SU-DHL-6 (cell line): ENCODE results near the gene GRK3.

ENCODE experiments used
- H2AFZ ChIP-seq: fragments of 200-600 bp; sonication (generic); 2 replicates; pipeline ENCODE4 v1.6.1; 2014; ENCODE audit warnings: low read depth, mild to moderate bottlenecking, moderate library complexity, mixed read lengths, antibody characterized with exemption, low read length; ENCODE audit not compliant: severe bottlenecking
- H3F3A ChIP-seq: fragments of 200-600 bp; shearing (Covaris generic); 2 replicates; pipeline ENCODE4 v1.6.0; 2016; ENCODE audit warnings: antibody characterized with exemption, mild to moderate bottlenecking; ENCODE audit not compliant: insufficient read depth
- H3K27ac ChIP-seq: fragments of 200-600 bp; sonication (generic); 2 replicates; pipeline ENCODE4 v1.5.1; 2016; ENCODE audit warnings: low read depth, mild to moderate bottlenecking, low read length, moderate library complexity, mixed read lengths
- H3K27me3 ChIP-seq: fragments of 200-600 bp; sonication (generic), shearing (Covaris generic); 2 replicates; pipeline ENCODE4 v1.6.0; 2014; ENCODE audit warnings: mild to moderate bottlenecking, low read length
- H3K36me3 ChIP-seq: fragments of 200-600 bp; sonication (generic); 2 replicates; pipeline ENCODE4 v1.6.1; 2014; ENCODE audit warnings: mild to moderate bottlenecking, low read length, mixed read lengths
- H3K4me2 ChIP-seq: fragments of 300-600, 200-600 bp; shearing (Covaris generic), sonication (generic); 2 replicates; pipeline ENCODE4 v1.6.0; 2014; ENCODE audit warnings: low read length, low read depth, mild to moderate bottlenecking; ENCODE audit not compliant: poor library complexity, severe bottlenecking
- H3K4me3 ChIP-seq: fragments of 200-600 bp; sonication (generic); 2 replicates; pipeline ENCODE4 v1.5.1; 2014; ENCODE audit warnings: antibody characterized with exemption, low read length, mild to moderate bottlenecking, mixed read lengths; ENCODE audit not compliant: insufficient read depth, poor library complexity, severe bottlenecking
- H3K79me2 ChIP-seq: fragments of 200-600 bp; sonication (generic); 2 replicates; pipeline ENCODE4 v1.6.1; 2014; ENCODE audit warnings: mild to moderate bottlenecking, low read length, moderate library complexity; ENCODE audit not compliant: insufficient read depth
- H3K9ac ChIP-seq: fragments of 200-600 bp; sonication (generic); 2 replicates; pipeline ENCODE4 v1.7.0; 2014; ENCODE audit warnings: mild to moderate bottlenecking, low read length
- H3K9me2 ChIP-seq: fragments of 200-600 bp; sonication (generic); replicated peaks from 2 replicates; pipeline ENCODE4 v1.6.1; 2014; ENCODE audit warnings: low read length; ENCODE audit not compliant: insufficient read depth
- H3K9me3 ChIP-seq: fragments of 200-600 bp; sonication (generic); 2 replicates; pipeline ENCODE4 v1.6.1; 2014; ENCODE audit warnings: low read length, mixed read lengths; ENCODE audit not compliant: insufficient read depth
- H4K20me1 ChIP-seq: fragments of 200-600 bp; sonication (generic); 2 replicates; pipeline ENCODE4 v1.6.1; 2014; ENCODE audit warnings: low read depth, mild to moderate bottlenecking, antibody characterized with exemption, low read length, moderate library complexity, mixed read lengths
- EZH2phosphoT487 ChIP-seq: fragments of 200-600 bp; sonication (generic), shearing (Covaris generic); conservative IDR thresholded peaks from 2 replicates; pipeline ENCODE4 v1.6.1; 2018; ENCODE audit warnings: mild to moderate bottlenecking, antibody characterized with exemption, low read length, moderate library complexity, mixed read lengths
- TF ChIP-seq, protein P1 (sequence below): fragments of 200-600 bp; sonication (generic); IDR thresholded peaks from one replicate; pipeline ENCODE4 v1.5.1; 2017; ENCODE audit warnings: antibody characterized with exemption, mild to moderate bottlenecking, low read length, moderate library complexity; ENCODE audit not compliant: insufficient read depth, poor library complexity, severe bottlenecking

Gene GRK3

DNA sequence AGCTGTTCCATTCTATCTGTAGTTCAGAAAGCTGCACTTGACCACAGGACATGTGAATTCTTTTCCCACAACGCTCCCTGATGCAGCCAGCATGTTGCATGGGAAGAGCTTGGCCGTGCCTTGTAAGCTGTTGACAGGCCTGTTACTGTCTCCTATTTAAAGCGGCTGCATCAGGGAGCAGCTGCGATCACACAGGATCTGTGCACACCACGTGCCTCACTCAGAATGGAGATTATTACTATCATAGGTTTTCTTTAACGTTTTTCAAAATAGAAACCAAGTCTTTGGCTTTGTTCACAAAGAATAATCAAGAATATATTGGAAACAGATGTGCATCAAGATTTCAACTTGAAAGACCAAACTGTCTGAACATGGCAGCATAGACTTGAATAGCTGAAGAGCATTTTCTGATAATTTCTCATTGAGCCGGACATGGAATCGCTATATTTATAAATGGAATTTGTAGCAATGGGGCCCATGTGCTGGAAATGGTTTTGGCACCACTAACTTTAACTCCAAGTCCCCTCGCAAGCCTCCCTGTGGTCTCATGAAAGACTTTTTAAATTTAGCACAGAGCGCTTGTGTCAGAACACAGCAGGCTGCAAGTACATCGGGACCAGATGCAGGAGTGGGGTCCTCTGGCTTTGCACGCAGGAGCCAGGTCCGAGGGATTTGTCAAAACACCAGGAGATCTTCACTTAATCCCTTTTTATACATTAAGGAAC is 136.7 kb downstream of the GRK3 start:
- no peak overlapping the region for H3K4me3 ChIP-seq
- H3K79me2 ChIP-seq: no peaks in the 10 kb centered on the region
- H2AFZ ChIP-seq: no peak overlapping the region
- H3K9me2 ChIP-seq: no peaks in the 10 kb centered on the region
- H3K27me3 ChIP-seq: no peaks in the 10 kb centered on the region
- H3K9me3 ChIP-seq: no peaks in the 10 kb centered on the region
- H3K36me3 ChIP-seq: no peaks in the 10 kb centered on the region
- no peaks in the 10 kb centered on the region for H3F3A ChIP-seq
- no peak overlapping the region for H3K9ac ChIP-seq
- H3K4me2 ChIP-seq: no peak overlapping the region
- TF ChIP-seq, protein P1, sequence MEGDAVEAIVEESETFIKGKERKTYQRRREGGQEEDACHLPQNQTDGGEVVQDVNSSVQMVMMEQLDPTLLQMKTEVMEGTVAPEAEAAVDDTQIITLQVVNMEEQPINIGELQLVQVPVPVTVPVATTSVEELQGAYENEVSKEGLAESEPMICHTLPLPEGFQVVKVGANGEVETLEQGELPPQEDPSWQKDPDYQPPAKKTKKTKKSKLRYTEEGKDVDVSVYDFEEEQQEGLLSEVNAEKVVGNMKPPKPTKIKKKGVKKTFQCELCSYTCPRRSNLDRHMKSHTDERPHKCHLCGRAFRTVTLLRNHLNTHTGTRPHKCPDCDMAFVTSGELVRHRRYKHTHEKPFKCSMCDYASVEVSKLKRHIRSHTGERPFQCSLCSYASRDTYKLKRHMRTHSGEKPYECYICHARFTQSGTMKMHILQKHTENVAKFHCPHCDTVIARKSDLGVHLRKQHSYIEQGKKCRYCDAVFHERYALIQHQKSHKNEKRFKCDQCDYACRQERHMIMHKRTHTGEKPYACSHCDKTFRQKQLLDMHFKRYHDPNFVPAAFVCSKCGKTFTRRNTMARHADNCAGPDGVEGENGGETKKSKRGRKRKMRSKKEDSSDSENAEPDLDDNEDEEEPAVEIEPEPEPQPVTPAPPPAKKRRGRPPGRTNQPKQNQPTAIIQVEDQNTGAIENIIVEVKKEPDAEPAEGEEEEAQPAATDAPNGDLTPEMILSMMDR: no peak
- no peak for TF ChIP-seq EZH2phosphoT487
- H3K27ac ChIP-seq: no peak overlapping the region
- no peaks in the 10 kb centered on the region for H4K20me1 ChIP-seq

DNA sequence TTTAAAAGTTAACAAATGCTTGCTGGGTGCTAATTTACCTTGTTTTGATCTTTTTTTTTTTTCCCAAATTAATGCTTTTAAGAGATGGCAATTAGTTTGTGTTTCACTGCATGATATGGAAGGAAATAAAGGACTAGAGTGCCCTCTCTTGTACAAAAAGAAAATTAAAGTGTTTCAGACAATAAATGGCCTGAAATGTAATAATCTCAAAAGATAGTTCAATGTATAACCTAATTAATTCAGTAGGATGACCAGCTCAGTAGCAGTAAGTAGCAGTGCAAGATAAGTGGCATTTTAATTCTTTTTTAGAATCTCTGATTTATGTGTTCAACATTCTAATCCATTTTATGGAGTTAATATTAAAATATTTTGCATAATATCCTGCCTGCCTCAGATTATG is 137.6 kb downstream of the GRK3 start:
- Histone ChIP-seq H3K4me2 (no peak overlapping the region), H2AFZ (no peak overlapping the region), H3K9ac (no peak overlapping the region), H3K9me3 (no peaks in the 10 kb centered on the region), H3K36me3 (no peaks in the 10 kb centered on the region), H4K20me1 (no peaks in the 10 kb centered on the region), H3F3A (no peaks in the 10 kb centered on the region), H3K27ac (no peak overlapping the region), H3K27me3 (no peaks in the 10 kb centered on the region), H3K4me3 (no peak overlapping the region), H3K9me2 (no peaks in the 10 kb centered on the region), H3K79me2 (no peaks in the 10 kb centered on the region)
- no peak for TF ChIP-seq EZH2phosphoT487
- TF ChIP-seq, protein P1: no peak

DNA sequence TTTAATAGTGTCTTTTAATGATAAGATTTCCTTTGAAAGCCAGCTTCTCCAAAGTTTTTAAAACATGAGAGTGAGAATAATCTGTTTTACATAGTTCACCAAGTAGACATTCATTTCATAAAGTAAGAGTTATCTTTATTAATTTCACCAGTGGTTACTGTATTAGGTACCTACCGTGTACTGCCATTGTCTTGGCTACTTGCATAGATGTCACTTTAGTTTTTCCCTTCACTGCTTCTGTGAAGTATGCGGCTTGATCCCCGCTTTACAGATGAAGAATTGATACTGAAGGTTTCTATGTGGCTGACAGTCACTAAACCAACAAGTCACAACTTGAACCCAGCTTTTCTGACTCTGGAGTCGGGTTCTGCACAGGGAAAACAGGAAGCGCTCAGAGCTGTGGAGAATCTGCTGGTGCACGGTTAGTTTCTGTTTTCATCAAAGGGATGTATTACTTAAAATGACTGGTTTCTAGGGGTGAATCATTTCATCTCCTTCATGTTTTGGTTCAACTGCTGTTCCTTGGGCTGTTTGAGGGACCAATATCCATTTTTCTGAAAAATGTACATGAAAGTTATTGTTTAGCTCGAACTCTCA is 138.2 kb downstream of the GRK3 start:
- Histone ChIP-seq H3K27me3 (no peaks in the 10 kb centered on the region), H4K20me1 (no peaks in the 10 kb centered on the region), H2AFZ (no peak overlapping the region), H3K27ac (no peak overlapping the region), H3K9me2 (no peaks in the 10 kb centered on the region), H3K4me2 (no peak overlapping the region), H3K79me2 (no peaks in the 10 kb centered on the region), H3K9me3 (no peaks in the 10 kb centered on the region), H3K4me3 (no peak overlapping the region), H3K36me3 (no peaks in the 10 kb centered on the region), H3K9ac (no peak overlapping the region), H3F3A (no peaks in the 10 kb centered on the region)
- TF ChIP-seq, protein P1: no peak
- no peak for TF ChIP-seq EZH2phosphoT487
